ENCODE data around the gene PEAR1.

The PEAR1 gene

DNA sequence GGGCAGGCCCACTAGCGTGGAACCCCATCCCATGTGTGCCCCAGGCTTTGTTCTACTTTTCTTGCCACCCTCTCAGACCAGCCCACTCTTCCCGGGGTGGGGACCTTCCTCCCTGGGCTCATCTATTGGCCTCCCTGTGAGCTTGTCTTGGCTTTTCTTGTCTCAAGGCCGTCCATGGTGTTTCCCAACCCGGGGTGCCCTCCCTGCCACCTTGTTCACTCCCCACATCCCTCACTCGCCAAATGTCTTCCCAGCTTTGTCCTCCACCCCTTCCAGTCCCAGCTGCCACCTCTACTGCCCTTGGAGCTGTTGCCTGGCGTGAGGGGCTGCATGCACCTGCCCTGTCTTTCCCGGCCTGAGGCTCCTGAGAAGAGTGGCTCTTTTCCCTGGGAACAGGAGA is 45.3 kb downstream of the PEAR1 start:
- FAIRE-seq: no peak
- DNase-seq (ENCODE audit: insufficient read length, low spot score): no peak
- TF ChIP-seq SPI1 (IDR thresholded peaks at IDR 0.05; ENCODE audit: low read depth, low read length) (no peak), POLR2AphosphoS5 (IDR thresholded peaks at IDR 0.05; ENCODE audit: low read depth, low read length) (no peak), TAF1 (IDR thresholded peaks at IDR 0.05; ENCODE audit: low read depth, low read length) (no peak), POLR2A (IDR thresholded peaks at IDR 0.05; ENCODE audit: low read depth, low read length) (no peak), POU2F2 (IDR thresholded peaks at IDR 0.05; ENCODE audit: low read depth, low read length) (no peak), PAX5 (IDR thresholded peaks at IDR 0.05; ENCODE audit: insufficient read depth, low read length, severe bottlenecking) (no peak)

- TF ChIP-seq TAF1 (IDR thresholded peaks at IDR 0.05; ENCODE audit: low read depth, low read length) (no peak), PAX5 (IDR thresholded peaks at IDR 0.05; ENCODE audit: insufficient read depth, low read length, severe bottlenecking) (no peak), POLR2A (IDR thresholded peaks at IDR 0.05; ENCODE audit: low read depth, low read length) (no peak), SPI1 (IDR thresholded peaks at IDR 0.05; ENCODE audit: low read depth, low read length) (no peak), POU2F2 (IDR thresholded peaks at IDR 0.05; ENCODE audit: low read depth, low read length) (no peak), POLR2AphosphoS5 (IDR thresholded peaks at IDR 0.05; ENCODE audit: low read depth, low read length) (no peak)
- FAIRE-seq: no peak
- no peak for DNase-seq (ENCODE audit: insufficient read length, low spot score)
These were observed 46.3 kb downstream of the PEAR1 start for GRCh38 chr1:156939786-156940334.

DNA sequence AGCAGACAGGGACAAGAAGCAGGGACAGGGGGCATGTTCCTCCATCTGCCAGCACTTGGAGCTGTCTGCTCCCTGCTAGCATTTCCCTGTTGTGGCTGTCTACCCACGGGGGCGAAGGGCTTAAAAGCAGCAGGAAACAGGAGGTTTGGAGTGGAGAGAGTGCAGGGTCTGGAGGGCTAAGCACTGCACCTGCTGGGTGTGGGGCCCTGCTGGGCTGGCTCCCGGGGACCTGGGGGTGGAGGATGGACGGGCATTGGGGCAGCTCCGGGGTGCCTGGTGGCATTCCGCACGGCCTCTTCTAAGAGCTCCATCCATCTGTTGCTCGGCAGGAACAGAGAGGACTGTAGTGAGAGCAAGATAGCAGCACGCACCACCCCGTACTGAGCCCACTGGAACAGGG is 48.2 kb downstream of the PEAR1 start:
- no peak for TF ChIP-seq SPI1 (IDR thresholded peaks at IDR 0.05; ENCODE audit: low read depth, low read length)
- TF ChIP-seq POLR2AphosphoS5 (IDR thresholded peaks at IDR 0.05; ENCODE audit: low read depth, low read length): no peak
- TF ChIP-seq PAX5 (IDR thresholded peaks at IDR 0.05; ENCODE audit: insufficient read depth, low read length, severe bottlenecking): no peak
- TF ChIP-seq TAF1 (IDR thresholded peaks at IDR 0.05; ENCODE audit: low read depth, low read length): no peak
- TF ChIP-seq POLR2A (IDR thresholded peaks at IDR 0.05; ENCODE audit: low read depth, low read length): no peak
- no peak for TF ChIP-seq POU2F2 (IDR thresholded peaks at IDR 0.05; ENCODE audit: low read depth, low read length)
- FAIRE-seq (no peak), DNase-seq (ENCODE audit: insufficient read length, low spot score) (no peak)

- DNase-seq (ENCODE audit: insufficient read length, low spot score): no peak
- TF ChIP-seq PAX5 (IDR thresholded peaks at IDR 0.05; ENCODE audit: insufficient read depth, low read length, severe bottlenecking) (no peak), SPI1 (IDR thresholded peaks at IDR 0.05; ENCODE audit: low read depth, low read length) (no peak), POLR2A (IDR thresholded peaks at IDR 0.05; ENCODE audit: low read depth, low read length) (no peak), TAF1 (IDR thresholded peaks at IDR 0.05; ENCODE audit: low read depth, low read length) (no peak), POLR2AphosphoS5 (IDR thresholded peaks at IDR 0.05; ENCODE audit: low read depth, low read length) (no peak), POU2F2 (IDR thresholded peaks at IDR 0.05; ENCODE audit: low read depth, low read length) (no peak)
- FAIRE-seq: no peak
These were observed 48.7 kb downstream of the PEAR1 start for GRCh38 chr1:156942176-156942575.

DNA sequence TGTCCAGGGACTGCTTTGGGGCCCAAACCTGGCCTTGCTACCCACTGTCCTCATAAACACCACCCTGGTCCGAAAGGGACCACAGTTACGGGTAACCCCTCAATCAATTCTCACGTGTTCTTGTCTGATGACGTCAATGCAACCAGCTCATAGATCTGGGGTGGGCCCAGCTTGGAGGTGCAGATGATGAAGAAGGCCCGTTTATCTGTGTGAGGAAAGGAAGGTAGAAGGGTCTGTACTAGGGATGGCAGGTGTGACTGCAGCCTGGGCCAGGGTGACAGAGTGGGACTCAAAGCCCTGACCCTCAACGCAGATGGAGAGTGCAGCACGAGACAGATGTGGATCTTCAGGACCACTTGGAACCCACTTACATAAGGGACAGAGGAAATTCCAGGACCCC is 49.1 kb downstream of the PEAR1 start:
- no peak for TF ChIP-seq POU2F2 (IDR thresholded peaks at IDR 0.05; ENCODE audit: low read depth, low read length)
- no peak for TF ChIP-seq POLR2A (IDR thresholded peaks at IDR 0.05; ENCODE audit: low read depth, low read length)
- no peak for DNase-seq (ENCODE audit: insufficient read length, low spot score)
- no peak for FAIRE-seq

- TF ChIP-seq POLR2AphosphoS5 (IDR thresholded peaks at IDR 0.05; ENCODE audit: low read depth, low read length) (no peak), SPI1 (IDR thresholded peaks at IDR 0.05; ENCODE audit: low read depth, low read length) (no peak), POLR2A (IDR thresholded peaks at IDR 0.05; ENCODE audit: low read depth, low read length) (no peak), TAF1 (IDR thresholded peaks at IDR 0.05; ENCODE audit: low read depth, low read length) (no peak), POU2F2 (IDR thresholded peaks at IDR 0.05; ENCODE audit: low read depth, low read length) (no peak), PAX5 (IDR thresholded peaks at IDR 0.05; ENCODE audit: insufficient read depth, low read length, severe bottlenecking) (no peak)
- DNase-seq (ENCODE audit: insufficient read length, low spot score) (no peak), FAIRE-seq (no peak)
These were observed 50.2 kb downstream of the PEAR1 start for GRCh38 chr1:156943756-156944155.

GRCh38 chr1:156944268-156944667 is 50.8 kb downstream of the PEAR1 start:
- FAIRE-seq (no peak), DNase-seq (ENCODE audit: insufficient read length, low spot score) (no peak)
- TF ChIP-seq POLR2A (IDR thresholded peaks at IDR 0.05; ENCODE audit: low read depth, low read length) (no peak), SPI1 (IDR thresholded peaks at IDR 0.05; ENCODE audit: low read depth, low read length) (no peak), POLR2AphosphoS5 (IDR thresholded peaks at IDR 0.05; ENCODE audit: low read depth, low read length) (no peak), PAX5 (IDR thresholded peaks at IDR 0.05; ENCODE audit: insufficient read depth, low read length, severe bottlenecking) (no peak), TAF1 (IDR thresholded peaks at IDR 0.05; ENCODE audit: low read depth, low read length) (no peak), POU2F2 (IDR thresholded peaks at IDR 0.05; ENCODE audit: low read depth, low read length) (no peak)

GRCh38 chr1:156944848-156945247 is 51.3 kb downstream of the PEAR1 start:
- no peak for DNase-seq (ENCODE audit: insufficient read length, low spot score)
- no peak for TF ChIP-seq POU2F2 (IDR thresholded peaks at IDR 0.05; ENCODE audit: low read depth, low read length)
- TF ChIP-seq PAX5 (IDR thresholded peaks at IDR 0.05; ENCODE audit: insufficient read depth, low read length, severe bottlenecking): no peak
- TF ChIP-seq POLR2AphosphoS5 (IDR thresholded peaks at IDR 0.05; ENCODE audit: low read depth, low read length): no peak
- TF ChIP-seq SPI1 (IDR thresholded peaks at IDR 0.05; ENCODE audit: low read depth, low read length): no peak
- TF ChIP-seq TAF1 (IDR thresholded peaks at IDR 0.05; ENCODE audit: low read depth, low read length): no peak
- no peak for TF ChIP-seq POLR2A (IDR thresholded peaks at IDR 0.05; ENCODE audit: low read depth, low read length)
- FAIRE-seq: no peak

DNA sequence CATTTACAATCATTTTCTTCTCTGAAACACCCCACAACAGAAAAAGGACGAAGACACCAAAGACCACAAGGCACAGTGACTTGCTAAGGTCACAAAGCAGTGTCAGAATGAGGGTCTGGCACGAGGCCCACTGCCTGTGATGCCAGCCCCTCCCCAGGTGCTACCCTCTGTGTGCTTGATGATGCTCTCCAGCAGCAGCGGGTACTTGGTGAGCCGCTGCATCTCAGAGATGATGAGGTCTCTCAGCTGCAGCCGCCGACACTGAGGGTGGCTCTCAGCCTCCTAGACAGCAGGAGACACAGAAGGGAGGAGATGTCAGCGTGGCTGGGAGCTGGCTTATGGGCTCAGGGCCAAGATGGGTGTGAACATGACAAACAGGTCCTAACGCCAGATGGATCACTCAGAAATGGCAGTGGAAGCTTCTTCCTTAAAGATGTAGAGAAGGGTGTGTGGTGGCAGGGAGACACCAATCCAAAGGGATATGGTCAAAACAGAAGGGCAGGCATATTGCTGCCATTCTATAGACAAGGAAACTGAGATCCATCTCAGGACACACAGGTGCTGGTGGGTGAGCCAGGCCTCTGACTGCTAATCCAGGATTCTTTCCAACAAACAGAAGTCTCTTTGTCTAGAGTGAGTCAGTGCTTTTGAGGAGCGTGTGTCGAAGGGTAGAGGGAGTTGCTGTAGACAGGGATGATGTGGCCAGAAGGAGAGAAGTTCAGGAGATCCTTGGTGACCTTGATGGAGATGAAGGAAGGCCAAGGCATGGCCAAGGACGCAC is 52.6 kb downstream of the PEAR1 start:
- DNase-seq (ENCODE audit: insufficient read length, low spot score) (no peak), FAIRE-seq (no peak)
- TF ChIP-seq POU2F2 (IDR thresholded peaks at IDR 0.05; ENCODE audit: low read depth, low read length) (no peak), SPI1 (IDR thresholded peaks at IDR 0.05; ENCODE audit: low read depth, low read length) (no peak), POLR2AphosphoS5 (IDR thresholded peaks at IDR 0.05; ENCODE audit: low read depth, low read length) (no peak), PAX5 (IDR thresholded peaks at IDR 0.05; ENCODE audit: insufficient read depth, low read length, severe bottlenecking) (no peak), TAF1 (IDR thresholded peaks at IDR 0.05; ENCODE audit: low read depth, low read length) (no peak), POLR2A (IDR thresholded peaks at IDR 0.05; ENCODE audit: low read depth, low read length) (no peak)
